SHP77 (cell line): ENCODE measurements around the gene UCHL5.

Source experiments
- DNase-seq, 2 experiments: peaks; one replicate each; lab custom pipeline; 2025; lab: John Stamatoyannopoulos, UW

The UCHL5 gene

GRCh38 chr1:192967211-192967877 lies 91.8 kb downstream of the UCHL5 start:
- DNase-seq, result no peak

- DNase-seq, result no peak
Measured at GRCh38 chr1:192966073-192966472, 93.1 kb downstream of the UCHL5 start.

GRCh38 chr1:192962901-192963300 lies 96.3 kb downstream of the UCHL5 start:
- no peak for DNase-seq
